Ishikawa (cell line): Measurements from ENCODE around the gene RAB3D.

Experiments
- CEBPB ChIP-seq: IDR thresholded peaks from 2 replicates; pipeline ENCODE4 v1.6.1; 2012
- CREB1 ChIP-seq: IDR thresholded peaks from 2 replicates; pipeline ENCODE4 v1.6.1; 2012; ENCODE audit warnings: low read depth
- EGR1 ChIP-seq: IDR thresholded peaks from 2 replicates; pipeline ENCODE4 v1.6.1; 2012
- EP300 ChIP-seq: IDR thresholded peaks from 2 replicates; pipeline ENCODE4 v1.6.1; 2012; ENCODE audit warnings: borderline replicate concordance
- FOXM1 ChIP-seq: IDR thresholded peaks from 2 replicates; pipeline ENCODE4 v1.6.1; 2012; ENCODE audit warnings: low read depth, borderline replicate concordance
- MAX ChIP-seq: IDR thresholded peaks from 2 replicates; pipeline ENCODE4 v1.6.1; 2012
- NFIC ChIP-seq: IDR thresholded peaks from 2 replicates; pipeline ENCODE4 v1.6.1; 2012
- RAD21 ChIP-seq: IDR thresholded peaks from 2 replicates; pipeline ENCODE4 v1.6.1; 2012; ENCODE audit warnings: low read depth
- REST ChIP-seq: IDR thresholded peaks from 2 replicates; pipeline ENCODE4 v1.6.1; 2012; ENCODE audit warnings: low read depth, mild to moderate bottlenecking
- TAF1 ChIP-seq: IDR thresholded peaks from 2 replicates; pipeline ENCODE4 v1.6.1; 2012; ENCODE audit warnings: low read depth, mild to moderate bottlenecking
- TCF12 ChIP-seq: IDR thresholded peaks from 2 replicates; pipeline ENCODE4 v1.6.1; 2012; ENCODE audit warnings: low read depth
- TEAD4 ChIP-seq: IDR thresholded peaks from 2 replicates; pipeline ENCODE4 v1.6.1; 2012
- USF1 ChIP-seq: IDR thresholded peaks from 2 replicates; pipeline ENCODE4 v1.6.1; 2012
- YY1 ChIP-seq: IDR thresholded peaks from 2 replicates; pipeline ENCODE4 v1.6.1; 2012; ENCODE audit warnings: low read depth
- ZBTB7A ChIP-seq: IDR thresholded peaks from 2 replicates; pipeline ENCODE4 v1.6.1; 2012; ENCODE audit warnings: low read depth

Gene RAB3D

DNA sequence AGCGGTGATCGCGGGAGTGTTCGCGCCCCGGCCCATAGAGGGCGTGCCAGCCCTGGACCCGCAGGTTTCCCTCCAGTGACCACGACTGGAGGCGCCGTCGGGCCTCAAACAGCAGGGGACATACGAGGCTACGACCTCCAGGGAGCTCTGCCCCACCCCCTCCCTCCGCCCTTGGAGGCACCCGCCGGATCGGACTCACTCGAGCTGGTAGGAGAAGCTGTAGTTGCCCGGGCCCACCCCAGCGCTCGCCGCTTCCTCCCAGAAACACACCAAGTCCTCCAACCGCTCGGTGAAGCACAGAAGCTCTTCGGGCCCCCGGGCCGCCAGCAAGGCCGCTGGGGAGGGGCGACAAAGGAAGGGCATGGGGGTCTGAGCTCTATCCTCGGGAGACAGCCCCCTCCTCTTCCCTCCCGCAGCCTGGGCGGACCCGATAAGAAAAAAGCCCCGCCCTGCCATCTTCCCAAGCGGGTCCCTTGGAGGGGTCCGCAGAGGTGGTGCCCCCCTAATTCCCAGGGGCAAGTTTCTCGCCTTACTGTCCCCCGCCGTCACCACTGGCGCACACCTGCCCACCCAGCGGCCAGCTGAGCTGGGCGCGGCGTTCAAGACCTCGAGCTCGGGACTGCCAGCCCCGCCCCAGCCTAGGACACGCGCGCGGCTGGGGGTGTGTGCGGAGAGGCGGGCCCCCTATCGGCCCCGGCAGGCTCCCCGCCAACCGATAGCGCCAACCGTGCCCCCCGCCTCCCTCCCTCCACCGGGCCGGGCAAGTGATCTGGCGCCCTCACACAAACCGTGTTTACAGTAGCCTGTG, 43.6 kb upstream of the RAB3D start:
- TF ChIP-seq TCF12 (peak; percentile 46; the same call in 1 of the 2 replicates), USF1 (no peak), RAD21 (peak; percentile 51), CREB1 (no peak), TAF1 (no peak), EP300 (no peak), MAX (no peak), REST (no peak), YY1 (no peak), CEBPB (no peak), NFIC (no peak), EGR1 (no peak), TEAD4 (0 out of 2 replicates have a peak, but pooled peaks have one; percentile 16), FOXM1 (no peak), ZBTB7A (peak; percentile 23; the same call in 1 of the 2 replicates)

GRCh38 chr19:11380653-11381537, 41.4 kb upstream of the RAB3D start:
- no peak for TF ChIP-seq USF1
- TF ChIP-seq ZBTB7A, result 0 out of 2 replicates have a peak, but pooled peaks have one; percentile 77
- peak; percentile 81 for TF ChIP-seq MAX
- peak; percentile 15; the same call in 1 of the 2 replicates for TF ChIP-seq FOXM1
- TF ChIP-seq CREB1, result peak; percentile 52; the same call in 1 of the 2 replicates
- peak; percentile 45 for TF ChIP-seq TEAD4
- peak; percentile 51; the same call in 1 of the 2 replicates for TF ChIP-seq TAF1
- no peak for TF ChIP-seq REST
- peak; percentile 60; the same call in 1 of the 2 replicates for TF ChIP-seq YY1
- no peak for TF ChIP-seq CEBPB
- peak; percentile 41; the same call in 1 of the 2 replicates for TF ChIP-seq TCF12
- no peak; the same call in 1 of the 2 replicates for TF ChIP-seq EP300
- TF ChIP-seq NFIC, result 0 out of 2 replicates have a peak, but pooled peaks have one; percentile 5
- peak; percentile 44; the same call in 1 of the 2 replicates for TF ChIP-seq EGR1
- TF ChIP-seq RAD21, result peak; percentile 60

DNA sequence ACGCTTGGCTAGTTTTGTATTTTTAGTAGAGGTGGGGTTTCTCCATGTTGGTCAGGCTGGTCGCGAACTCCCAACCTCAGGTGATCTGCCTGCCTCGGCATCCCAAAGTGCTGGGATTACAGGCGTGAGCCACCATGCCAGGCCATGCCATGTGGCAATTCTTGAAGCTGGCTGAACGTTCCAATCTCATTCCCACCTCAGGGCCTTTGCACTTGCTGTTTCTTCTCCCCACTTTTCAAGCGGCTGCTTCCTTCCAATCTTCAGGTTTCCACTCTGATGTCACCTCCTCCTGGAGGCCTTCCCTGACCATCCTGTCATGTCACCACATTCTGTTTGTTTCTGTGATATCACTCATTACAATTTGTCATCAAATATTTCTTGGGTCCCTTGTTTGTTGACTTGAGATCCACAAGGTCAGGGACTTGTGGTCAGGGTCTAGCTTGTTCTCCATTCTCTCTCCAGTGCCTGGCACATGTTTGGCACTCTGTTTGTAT, 40.4 kb upstream of the RAB3D start:
- TF ChIP-seq RAD21 (no peak), MAX (peak; percentile 9; the same call in 1 of the 2 replicates)

- TF ChIP-seq TEAD4 (peak; percentile 54), MAX (0 out of 2 replicates have a peak, but pooled peaks have one; percentile 29)
Observed at GRCh38 chr19:11379269-11379845, 39.9 kb upstream of the RAB3D start.
